Fibroblast of skin of back (primary cell): ENCODE results near the gene RNF181.
"Not testable (repeated sequence)": the region's sequence is repeated elsewhere in the genome, so short reads cannot be mapped to it uniquely, and the experiment has no call there.

Experiments
- DNase-seq: peaks from one replicate; pipeline ENCODE4 v3.0.0-alpha.2; 2013

RNF181 gene

GRCh38 chr2:85614757-85615156, 19.2 kb downstream of the RNF181 start:
- not testable (repeated sequence) for DNase-seq

DNA sequence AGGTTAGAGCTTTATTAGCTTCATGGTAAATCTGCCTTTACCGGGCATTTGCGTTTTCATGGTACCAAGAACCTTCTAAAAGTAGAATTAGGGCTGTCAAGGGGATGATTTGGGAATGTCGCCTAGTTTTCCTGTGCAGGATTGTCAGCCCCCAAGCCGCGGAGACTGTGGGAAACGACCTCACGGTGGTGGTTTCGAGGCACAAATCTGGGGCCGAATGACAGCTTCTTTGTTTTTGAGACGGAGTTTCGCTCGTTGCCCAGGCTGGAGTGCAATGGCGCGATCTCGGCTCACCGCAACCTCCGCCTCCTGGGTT, 19.8 kb downstream of the RNF181 start:
- DNase-seq = no peak

DNA sequence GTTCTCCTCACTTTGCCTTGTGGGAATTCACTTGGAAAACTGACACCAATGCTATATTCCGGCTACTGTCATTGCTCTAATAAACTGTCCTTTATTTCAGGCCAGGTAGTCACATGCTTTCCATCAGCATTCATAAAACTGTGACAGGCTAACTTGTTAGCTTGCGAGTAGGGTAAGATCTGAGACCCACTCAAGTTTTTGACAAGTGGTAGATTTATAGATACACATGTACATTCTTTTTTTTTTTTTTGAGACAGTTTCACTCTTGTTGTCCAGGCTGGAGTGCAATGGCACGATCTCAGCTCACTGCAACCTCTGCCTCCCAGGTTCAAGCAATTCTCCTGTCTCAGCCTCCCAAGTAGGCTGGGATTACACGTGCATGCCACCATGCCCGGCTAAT, 22.2 kb downstream of the RNF181 start:
- not testable (repeated sequence) for DNase-seq

DNA sequence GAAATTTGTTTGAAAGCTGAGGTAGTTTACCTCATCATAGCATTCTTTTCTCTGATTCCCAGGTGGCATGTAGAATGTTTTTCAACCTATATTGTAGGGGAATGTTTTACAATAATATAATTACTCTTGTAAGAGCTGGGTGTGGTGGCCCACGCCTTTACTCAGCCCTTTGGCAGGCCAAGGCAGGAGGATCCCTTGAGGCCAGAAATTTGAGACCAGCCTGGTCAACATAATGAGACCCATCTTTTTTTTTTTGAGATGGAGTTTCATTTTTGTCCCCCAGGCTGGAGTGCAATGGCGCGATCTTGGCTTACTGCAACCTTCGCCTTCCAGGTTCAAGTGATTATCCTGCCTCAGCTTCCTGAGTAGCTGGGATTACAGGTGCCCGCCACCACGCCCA, 24.1 kb downstream of the RNF181 start:
- DNase-seq = no peak

- no peak for DNase-seq
Observed at GRCh38 chr2:85621338-85621737, 25.8 kb downstream of the RNF181 start.

- no peak for DNase-seq
Observed at GRCh38 chr2:85623991-85624390, 28.4 kb downstream of the RNF181 start.

GRCh38 chr2:85628658-85629057, 33.1 kb downstream of the RNF181 start:
- DNase-seq = no peak

DNA sequence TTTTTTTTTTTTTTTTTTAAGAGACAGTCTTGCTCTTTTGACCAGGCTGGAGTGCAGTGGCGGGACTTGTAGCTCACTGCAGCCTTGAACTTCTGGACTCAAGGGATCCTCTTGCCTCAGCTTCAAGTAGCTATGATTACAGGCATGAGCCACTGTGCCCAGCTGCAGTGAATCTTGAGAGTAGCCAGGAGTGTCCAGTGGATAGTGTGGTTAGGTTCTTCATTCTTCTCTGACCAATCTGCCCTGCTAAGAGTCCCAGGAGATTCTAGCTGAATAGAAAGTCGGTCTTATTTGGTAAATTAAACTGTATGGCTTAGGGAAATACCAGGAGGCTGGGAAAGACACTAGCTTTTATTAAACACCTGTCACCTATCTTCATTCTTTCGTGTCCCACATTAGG, 35.8 kb downstream of the RNF181 start:
- no peak for DNase-seq

DNA sequence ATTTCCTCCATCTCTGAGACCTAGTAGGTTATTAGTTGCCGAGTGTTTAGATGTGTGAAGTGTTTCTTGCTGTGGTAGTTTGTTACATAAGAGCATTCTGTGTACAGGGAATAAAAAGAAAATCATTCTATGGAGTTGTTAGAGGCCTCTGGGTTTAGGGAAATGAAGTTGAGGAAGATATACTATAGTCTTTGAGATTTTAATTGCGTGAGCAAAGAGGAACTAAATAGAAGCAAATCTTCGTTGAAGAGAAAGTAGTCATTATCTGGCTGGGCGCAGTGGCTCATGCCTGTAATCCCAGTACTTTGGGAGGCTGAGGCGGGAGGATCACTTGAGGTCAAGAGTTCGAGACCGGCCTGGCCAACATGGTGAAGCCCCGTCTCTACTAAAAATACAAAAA, 39.5 kb downstream of the RNF181 start:
- DNase-seq = no peak

- no peak for DNase-seq
Observed at GRCh38 chr2:85635636-85636035, 40.1 kb downstream of the RNF181 start.

GRCh38 chr2:85642725-85643124, 47.2 kb downstream of the RNF181 start:
- no peak for DNase-seq

DNA sequence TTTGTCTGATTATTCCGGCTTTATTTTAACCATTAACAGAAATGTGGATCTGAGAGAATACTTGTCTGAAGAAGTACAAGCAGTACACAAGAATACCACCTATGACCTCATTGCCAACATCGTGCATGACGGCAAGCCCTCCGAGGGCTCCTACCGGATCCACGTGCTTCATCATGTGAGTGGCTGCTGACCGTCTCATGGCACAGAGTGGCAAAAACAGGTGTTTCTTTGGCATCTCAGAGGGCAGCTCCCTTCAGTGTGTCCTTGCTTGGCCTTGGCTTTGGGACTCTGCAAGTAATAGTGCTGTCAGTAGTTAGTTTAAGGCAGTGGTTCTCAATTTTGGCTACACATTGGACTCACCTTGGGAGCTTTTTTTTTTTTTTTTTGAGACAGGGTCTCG, 49.4 kb downstream of the RNF181 start:
- DNase-seq = no peak

DNA sequence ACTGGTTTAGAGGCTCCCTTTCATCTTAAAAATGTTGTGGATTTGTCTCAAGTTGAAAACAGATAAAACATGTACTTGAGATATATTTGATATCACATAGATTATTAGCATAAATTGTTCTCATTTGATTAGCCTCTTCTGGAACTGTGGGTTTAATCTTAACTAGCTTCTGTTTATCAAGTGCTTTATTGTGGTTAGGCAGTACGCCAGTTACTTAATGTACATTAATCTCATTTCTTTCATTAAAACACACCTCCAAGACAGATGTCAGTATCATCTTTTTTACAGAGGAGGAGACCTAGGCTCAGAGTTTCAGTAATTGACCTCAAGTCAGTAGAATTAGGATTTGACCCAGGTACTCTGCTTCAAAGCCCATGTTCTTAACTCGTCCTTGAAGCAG, 50.6 kb downstream of the RNF181 start:
- no peak for DNase-seq
